Measurements from ENCODE around the gene GNA12. TPM values are rescaled to one million over a fixed set of nuclear protein-coding genes. Genes with fewer than 3 reads are reported as not detected.

GNA12 gene
- total RNA-seq, 1 donor from 2014 or later = 67.2 TPM

GRCh38 chr7:2882111-2882510 lies 38.0 kb upstream of the GNA12 start:
- H3K27me3 ChIP-seq (ENCODE audit: insufficient read depth, low read length) = no peaks in the 10 kb centered on the region
- no peak for TF ChIP-seq CTCF (IDR thresholded peaks at IDR 0.05; ENCODE audit: insufficient read depth, low read depth, low read length)
- TF ChIP-seq EZH2 (IDR thresholded peaks at IDR 0.05; ENCODE audit: insufficient read depth, low read length) = no peak
- H3K4me1 Mint-ChIP-seq (ENCODE audit: low read depth, unreplicated experiment) = no peaks in the 10 kb centered on the region
- H3K4me1 ChIP-seq (ENCODE audit: insufficient read depth, low read length) = no peaks in the 10 kb centered on the region
- peaks cover 4% of the 10 kb centered on the region for H3K27me3 Mint-ChIP-seq (ENCODE audit: low read depth, unreplicated experiment)
- no peaks in the 10 kb centered on the region for H3K9me3 ChIP-seq (ENCODE audit: insufficient read depth, low read depth, low read length)
- H3K9me3 Mint-ChIP-seq (ENCODE audit: unreplicated experiment) = no peaks in the 10 kb centered on the region
- H3K36me3 Mint-ChIP-seq (ENCODE audit: low read depth, unreplicated experiment) = no peaks in the 10 kb centered on the region
- no peaks in the 10 kb centered on the region for H3K36me3 ChIP-seq (ENCODE audit: insufficient read depth, low read length)
- peak overlapping the region; percentile 10 for H2AFZ ChIP-seq (ENCODE audit: low read depth, low read length)
- no peak overlapping the region for H3K4me3 Mint-ChIP-seq (ENCODE audit: unreplicated experiment)
- H3K27ac Mint-ChIP-seq (ENCODE audit: unreplicated experiment) = no peak overlapping the region
- no peak overlapping the region for H3K9ac ChIP-seq (ENCODE audit: low read length)
- no peaks in the 10 kb centered on the region for H4K20me1 ChIP-seq (ENCODE audit: insufficient read depth, low read length)
- FAIRE-seq = no peak
- no peak for DNase-seq (ENCODE audit: low read depth)
- H3K79me2 ChIP-seq (ENCODE audit: insufficient read depth, low read length) = no peaks in the 10 kb centered on the region
- H3K27ac ChIP-seq (ENCODE audit: low read depth, low read length) = no peak overlapping the region
- no peak overlapping the region for H3K4me2 ChIP-seq (ENCODE audit: low read length)
- no peak overlapping the region for H3K4me3 ChIP-seq (ENCODE audit: insufficient read depth, low read depth, low read length)

GRCh38 chr7:2880874-2881533 lies 36.9 kb upstream of the GNA12 start:
- no peak for FAIRE-seq
- no peak for TF ChIP-seq EZH2 (IDR thresholded peaks at IDR 0.05; ENCODE audit: insufficient read depth, low read length)
- TF ChIP-seq CTCF (IDR thresholded peaks at IDR 0.05; ENCODE audit: insufficient read depth, low read depth, low read length) = no peak
- no peaks in the 10 kb centered on the region for H3K9me3 Mint-ChIP-seq (ENCODE audit: unreplicated experiment)

GRCh38 chr7:2880051-2880450 lies 35.9 kb upstream of the GNA12 start:
- Mint-ChIP-seq H3K27me3 (ENCODE audit: low read depth, unreplicated experiment) (peaks cover 3% of the 10 kb centered on the region), H3K4me1 (ENCODE audit: low read depth, unreplicated experiment) (no peaks in the 10 kb centered on the region), H3K9me3 (ENCODE audit: unreplicated experiment) (no peaks in the 10 kb centered on the region), H3K4me3 (ENCODE audit: unreplicated experiment) (no peak overlapping the region), H3K36me3 (ENCODE audit: low read depth, unreplicated experiment) (no peaks in the 10 kb centered on the region), H3K27ac (ENCODE audit: unreplicated experiment) (no peak overlapping the region)
- FAIRE-seq (no peak), DNase-seq (ENCODE audit: low read depth) (no peak)
- Histone ChIP-seq H3K9me3 (ENCODE audit: insufficient read depth, low read depth, low read length) (no peaks in the 10 kb centered on the region), H2AFZ (ENCODE audit: low read depth, low read length) (no peak overlapping the region), H3K36me3 (ENCODE audit: insufficient read depth, low read length) (no peaks in the 10 kb centered on the region), H3K4me1 (ENCODE audit: insufficient read depth, low read length) (peaks cover 9% of the 10 kb centered on the region), H3K9ac (ENCODE audit: low read length) (no peak overlapping the region), H3K27ac (ENCODE audit: low read depth, low read length) (no peak overlapping the region), H3K4me2 (ENCODE audit: low read length) (no peak overlapping the region), H3K79me2 (ENCODE audit: insufficient read depth, low read length) (no peaks in the 10 kb centered on the region), H4K20me1 (ENCODE audit: insufficient read depth, low read length) (no peaks in the 10 kb centered on the region), H3K4me3 (ENCODE audit: insufficient read depth, low read depth, low read length) (no peak overlapping the region), H3K27me3 (ENCODE audit: insufficient read depth, low read length) (no peaks in the 10 kb centered on the region)
- TF ChIP-seq CTCF (IDR thresholded peaks at IDR 0.05; ENCODE audit: insufficient read depth, low read depth, low read length) (no peak), EZH2 (IDR thresholded peaks at IDR 0.05; ENCODE audit: insufficient read depth, low read length) (no peak)

More at GRCh38 chr7:2880874-2881533, 36.9 kb upstream of the GNA12 start:
- no peak for DNase-seq (ENCODE audit: low read depth)
- Mint-ChIP-seq H3K27me3 (ENCODE audit: low read depth, unreplicated experiment) (peaks cover 3% of the 10 kb centered on the region), H3K4me1 (ENCODE audit: low read depth, unreplicated experiment) (no peaks in the 10 kb centered on the region), H3K36me3 (ENCODE audit: low read depth, unreplicated experiment) (no peaks in the 10 kb centered on the region), H3K27ac (ENCODE audit: unreplicated experiment) (no peak overlapping the region), H3K4me3 (ENCODE audit: unreplicated experiment) (no peak overlapping the region)
- Histone ChIP-seq H3K4me3 (ENCODE audit: insufficient read depth, low read depth, low read length) (no peak overlapping the region), H3K27ac (ENCODE audit: low read depth, low read length) (no peak overlapping the region), H4K20me1 (ENCODE audit: insufficient read depth, low read length) (no peaks in the 10 kb centered on the region), H3K36me3 (ENCODE audit: insufficient read depth, low read length) (no peaks in the 10 kb centered on the region), H3K9ac (ENCODE audit: low read length) (no peak overlapping the region), H3K4me1 (ENCODE audit: insufficient read depth, low read length) (peaks cover 4% of the 10 kb centered on the region), H3K79me2 (ENCODE audit: insufficient read depth, low read length) (no peaks in the 10 kb centered on the region), H3K9me3 (ENCODE audit: insufficient read depth, low read depth, low read length) (no peaks in the 10 kb centered on the region), H2AFZ (ENCODE audit: low read depth, low read length) (no peak overlapping the region), H3K27me3 (ENCODE audit: insufficient read depth, low read length) (no peaks in the 10 kb centered on the region), H3K4me2 (ENCODE audit: low read length) (no peak overlapping the region)
